ENCODE measurements around the gene CD320. TPM values are rescaled to one million over a fixed set of nuclear protein-coding genes. Genes with fewer than 3 reads are reported as not detected.
A peak's percentile ranks its signal among the peaks of the same experiment; 100 is the strongest.

The CD320 gene
- total and polyA plus RNA-seq, 4 donors, result 19.1 to 55.6 (median 46.2) TPM

GRCh38 chr19:8322638-8322997 lies 14.5 kb upstream of the CD320 start:
- DNase-seq (no peak), ATAC-seq (ENCODE audit: insufficient read depth, low FRiP score) (no peak)
- H3K4me1 ChIP-seq (ENCODE audit: control insufficient read depth in 5 of 5, insufficient read depth in 5 of 5, low read length in 5 of 5), result peaks cover 5 to 21% (median 10%) of the 10 kb centered on the region in 5 donors
- no peaks in the 10 kb centered on the region for H3K27me3 ChIP-seq (ENCODE audit: control insufficient read depth in 3 of 3, insufficient read depth in 3 of 3, low read length in 2 of 3)
- peaks cover 0 to 19% (median 14%) of the 10 kb centered on the region in 4 donors for H3K36me3 ChIP-seq (ENCODE audit: control insufficient read depth in 4 of 4, insufficient read depth in 4 of 4, low read length in 4 of 4)
- peak overlapping the region in 1 of 2 donors; percentile 18 for H3K27ac ChIP-seq (ENCODE audit: low read depth in 1 of 2, low read length in 1 of 2)
- H3K9ac ChIP-seq (ENCODE audit: insufficient read depth in 1 of 2, low read length in 2 of 2), result peak overlapping the region; percentile 89 to 93
- H3K4me3 ChIP-seq, result peak overlapping the region; percentile 84
- 65 to 80% methylated on average over 7 of the region's 7 CpGs for WGBS, 2 donors
- TF ChIP-seq, protein P1, sequence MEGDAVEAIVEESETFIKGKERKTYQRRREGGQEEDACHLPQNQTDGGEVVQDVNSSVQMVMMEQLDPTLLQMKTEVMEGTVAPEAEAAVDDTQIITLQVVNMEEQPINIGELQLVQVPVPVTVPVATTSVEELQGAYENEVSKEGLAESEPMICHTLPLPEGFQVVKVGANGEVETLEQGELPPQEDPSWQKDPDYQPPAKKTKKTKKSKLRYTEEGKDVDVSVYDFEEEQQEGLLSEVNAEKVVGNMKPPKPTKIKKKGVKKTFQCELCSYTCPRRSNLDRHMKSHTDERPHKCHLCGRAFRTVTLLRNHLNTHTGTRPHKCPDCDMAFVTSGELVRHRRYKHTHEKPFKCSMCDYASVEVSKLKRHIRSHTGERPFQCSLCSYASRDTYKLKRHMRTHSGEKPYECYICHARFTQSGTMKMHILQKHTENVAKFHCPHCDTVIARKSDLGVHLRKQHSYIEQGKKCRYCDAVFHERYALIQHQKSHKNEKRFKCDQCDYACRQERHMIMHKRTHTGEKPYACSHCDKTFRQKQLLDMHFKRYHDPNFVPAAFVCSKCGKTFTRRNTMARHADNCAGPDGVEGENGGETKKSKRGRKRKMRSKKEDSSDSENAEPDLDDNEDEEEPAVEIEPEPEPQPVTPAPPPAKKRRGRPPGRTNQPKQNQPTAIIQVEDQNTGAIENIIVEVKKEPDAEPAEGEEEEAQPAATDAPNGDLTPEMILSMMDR (IDR thresholded peaks at IDR 0.05; ENCODE audit: control extremely low read depth, extremely low read depth), result no peak
- peaks cover 0 to 4% (median 1%) of the 10 kb centered on the region in 4 donors for H3K9me3 ChIP-seq (ENCODE audit: control insufficient read depth in 4 of 4, insufficient read depth in 3 of 4, low read length in 3 of 4)

DNA sequence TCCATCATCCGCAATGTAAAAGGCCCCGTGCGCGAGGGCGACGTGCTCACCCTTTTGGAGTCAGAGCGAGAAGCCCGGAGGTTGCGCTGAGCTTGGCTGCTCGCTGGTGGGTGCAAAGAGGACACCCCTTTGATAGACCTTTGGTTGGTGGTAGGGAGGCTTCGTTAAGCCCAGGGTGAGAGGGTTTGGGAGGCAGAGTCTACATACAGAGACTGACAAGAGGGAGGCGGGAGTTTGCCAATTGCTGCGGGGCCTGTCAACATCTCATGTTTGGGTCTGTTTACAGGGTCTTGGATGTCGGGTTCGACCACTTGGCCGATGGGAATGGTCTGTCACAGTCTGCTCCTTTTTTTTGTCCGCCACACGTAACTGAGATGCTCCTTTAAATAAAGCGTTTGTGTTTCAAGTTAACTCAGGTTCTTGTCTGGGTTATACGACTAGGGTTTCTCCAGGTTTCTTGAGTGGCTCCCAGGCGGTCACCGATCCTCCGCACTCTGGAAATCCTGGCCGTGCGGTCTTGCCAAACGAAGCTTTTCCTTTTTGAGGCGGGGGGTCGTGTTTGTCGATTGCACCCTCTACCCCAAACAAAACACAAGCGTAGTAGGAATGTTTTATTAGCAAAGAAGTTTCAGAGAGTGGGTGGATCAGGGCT lies 14.0 kb upstream of the CD320 start:
- 19 to 27% methylated on average over 29 to 30 of the region's 30 CpGs for WGBS, 2 donors
- H3K4me1 ChIP-seq (ENCODE audit: control insufficient read depth in 5 of 5, insufficient read depth in 5 of 5, low read length in 5 of 5), result peaks cover 5 to 21% (median 11%) of the 10 kb centered on the region in 5 donors
- TF ChIP-seq, protein P1 (IDR thresholded peaks at IDR 0.05; ENCODE audit: control extremely low read depth, extremely low read depth), result no peak
- peak overlapping the region; percentile 84 for H3K4me3 ChIP-seq
- ATAC-seq (ENCODE audit: insufficient read depth, low FRiP score) (no peak), DNase-seq (no peak)
- H3K9me3 ChIP-seq (ENCODE audit: control insufficient read depth in 4 of 4, insufficient read depth in 3 of 4, low read length in 3 of 4), result peaks cover 0 to 4% (median 1%) of the 10 kb centered on the region in 4 donors
- H3K27ac ChIP-seq (ENCODE audit: low read depth in 1 of 2, low read length in 1 of 2), result peak overlapping the region; percentile 89 to 91
- H3K9ac ChIP-seq (ENCODE audit: insufficient read depth in 1 of 2, low read length in 2 of 2), result peak overlapping the region; percentile 89 to 93
- H3K27me3 ChIP-seq (ENCODE audit: control insufficient read depth in 3 of 3, insufficient read depth in 3 of 3, low read length in 2 of 3), result no peaks in the 10 kb centered on the region
- H3K36me3 ChIP-seq (ENCODE audit: control insufficient read depth in 4 of 4, insufficient read depth in 4 of 4, low read length in 4 of 4), result peaks cover 0 to 18% (median 14%) of the 10 kb centered on the region in 4 donors

- peak; percentile 98 to 99 (median 98) for DNase-seq
- TF ChIP-seq, protein P1 (IDR thresholded peaks at IDR 0.05; ENCODE audit: control extremely low read depth, extremely low read depth), result peak; percentile 74
- Histone ChIP-seq H3K4me3 (peak within 1 kb of the TSS; percentile 84), H3K36me3 (ENCODE audit: control insufficient read depth in 4 of 4, insufficient read depth in 4 of 4, low read length in 4 of 4) (peaks cover 0 to 18% (median 14%) of the 10 kb centered on the region in 4 donors), H3K27ac (ENCODE audit: low read depth in 1 of 2, low read length in 1 of 2) (peak within 1 kb of the TSS; percentile 91 to 94), H3K9ac (ENCODE audit: insufficient read depth in 1 of 2, low read length in 2 of 2) (peak within 1 kb of the TSS; percentile 93 to 97), H3K9me3 (ENCODE audit: control insufficient read depth in 4 of 4, insufficient read depth in 3 of 4, low read length in 3 of 4) (no peaks in the 10 kb centered on the region), H3K27me3 (ENCODE audit: control insufficient read depth in 3 of 3, insufficient read depth in 3 of 3, low read length in 2 of 3) (no peaks in the 10 kb centered on the region), H3K4me1 (ENCODE audit: control insufficient read depth in 5 of 5, insufficient read depth in 5 of 5, low read length in 5 of 5) (peaks cover 5 to 21% (median 12%) of the 10 kb centered on the region in 5 donors)
- 0 to 1% methylated on average over 70 to 72 of the region's 72 CpGs for WGBS, 2 donors
- ATAC-seq (ENCODE audit: insufficient read depth, low FRiP score), result peak; percentile 94
Observed at GRCh38 chr19:8321067-8321985, 13.2 kb upstream of the CD320 start, which contains the start of the genes NDUFA7 and RPS28. TSS of gene NDUFA7 (minus strand) at chr19:8321375. CDS start at chr19:8321358, 17 bp downstream. TSS of gene RPS28 (plus strand) at chr19:8321496. CDS start at chr19:8321531, 35 bp downstream.
